GM13977 (cell line): ENCODE results near the gene RAB6B.

Experiments used
- DNase-seq: peaks from one replicate; pipeline ENCODE4 v3.0.0; 2012; ENCODE audit warnings: low spot score
- CTCF ChIP-seq: IDR thresholded peaks from 2 replicates; pipeline ENCODE4 v1.5.1; 2012; ENCODE audit warnings: mild to moderate bottlenecking, control low read depth; ENCODE audit not compliant: insufficient read depth; ENCODE audit errors: extremely low read depth, missing control alignments
- in situ Hi-C: fragments of 300-500 bp; cut with MboI; formaldehyde crosslinking; loops from one replicate; pipeline ENCODE4 v1.12.0; 2022; ENCODE audit warnings: low sequenced_read_pairs, low pct_unique_long_range_greater_than_20kb, mixed read lengths, inconsistent platforms; ENCODE audit not compliant: unreplicated experiment

RAB6B gene

GRCh38 chr3:133931084-133931483 lies 35.4 kb upstream of the RAB6B start:
- no peak for DNase-seq
- in situ Hi-C loops = loop anchor here (25.0 kb wide), 1 partner anchor 531 kb away; no protein-coding TSS in a partner anchor
- TF ChIP-seq CTCF = no peak

GRCh38 chr3:133930341-133930933 lies 34.8 kb upstream of the RAB6B start:
- peak; percentile 61 for DNase-seq
- peak; percentile 54 for TF ChIP-seq CTCF
- in situ Hi-C loops = loop anchor here (25.0 kb wide), 1 partner anchor 532 kb away; no protein-coding TSS in a partner anchor

GRCh38 chr3:133928903-133929607 lies 33.4 kb upstream of the RAB6B start:
- DNase-seq = no peak
- TF ChIP-seq CTCF = no peak
- in situ Hi-C loops = loop anchor here (10.0 to 25.0 kb wide), 2 partner anchors 104 to 533 kb away; no protein-coding TSS in a partner anchor

GRCh38 chr3:133928136-133928893 lies 32.6 kb upstream of the RAB6B start:
- in situ Hi-C loops = loop anchor here (10.0 to 25.0 kb wide), 2 partner anchors 104 to 534 kb away; no protein-coding TSS in a partner anchor
- TF ChIP-seq CTCF = no peak
- DNase-seq = peak; percentile 45

GRCh38 chr3:133927540-133928066 lies 31.9 kb upstream of the RAB6B start:
- TF ChIP-seq CTCF = peak; percentile 92
- peak; percentile 92 for DNase-seq
- in situ Hi-C loops = loop anchor here (10.0 to 25.0 kb wide), 2 partner anchors 103 to 535 kb away; no protein-coding TSS in a partner anchor
